ENCODE results near the gene LETM1. TPM values are rescaled to one million over a fixed set of nuclear protein-coding genes. Genes with fewer than 3 reads are reported as not detected.

Gene LETM1
- total and polyA plus RNA-seq, 2 of the 13 experiments (the other 11 are each of a cell fraction or from before 2014, with no cell fraction given), result 9.7 to 41.6 TPM

- TF ChIP-seq ZNF281 (CRISPR knock-in tag; IDR thresholded peaks at IDR 0.05; ENCODE audit: borderline replicate concordance) (peak; percentile 8; the same call in 1 of the 2 replicates), ZNF652 (CRISPR knock-in tag; IDR thresholded peaks at IDR 0.05; ENCODE audit: borderline replicate concordance, low read depth) (no peak), ZNF773 (CRISPR knock-in tag; IDR thresholded peaks at IDR 0.05; ENCODE audit: borderline replicate concordance) (no peak), ZNF552 (CRISPR knock-in tag; IDR thresholded peaks at IDR 0.05; ENCODE audit: borderline replicate concordance) (no peak), BHLHE40 (IDR thresholded peaks at IDR 0.05; ENCODE audit: low read length) (peak; percentile 65; the same call in 1 of the 2 replicates), ZNF891 (CRISPR knock-in tag; IDR thresholded peaks at IDR 0.05) (no peak), GATA4 (IDR thresholded peaks at IDR 0.05; ENCODE audit: borderline replicate concordance, low read depth) (no peak), NR2F1 (CRISPR knock-in tag; IDR thresholded peaks at IDR 0.05) (no peak), ZNF280B (CRISPR knock-in tag; IDR thresholded peaks at IDR 0.05; ENCODE audit: borderline replicate concordance) (no peak; the same call in 1 of the 2 replicates), ZNF232 (CRISPR knock-in tag; IDR thresholded peaks at IDR 0.05; ENCODE audit: borderline replicate concordance) (no peak), PHF20 (CRISPR knock-in tag; IDR thresholded peaks at IDR 0.05) (no peak), SAP130 (CRISPR knock-in tag; IDR thresholded peaks at IDR 0.05; ENCODE audit: low read depth) (peak; percentile 68), ZNF451 (CRISPR knock-in tag; IDR thresholded peaks at IDR 0.05) (no peak), ZNF484 (CRISPR knock-in tag; IDR thresholded peaks at IDR 0.05; ENCODE audit: borderline replicate concordance, low read depth) (no peak), ZSCAN20 (CRISPR knock-in tag; IDR thresholded peaks at IDR 0.05; ENCODE audit: borderline replicate concordance) (no peak), MZF1 (CRISPR knock-in tag; IDR thresholded peaks at IDR 0.05; ENCODE audit: borderline replicate concordance) (no peak), IRF2 (CRISPR knock-in tag; IDR thresholded peaks at IDR 0.05) (0 out of 2 replicates have a peak, but pooled peaks have one; percentile 35), ZMYM4 (CRISPR knock-in tag; IDR thresholded peaks at IDR 0.05) (0 out of 2 replicates have a peak, but pooled peaks have one; percentile 22), ZNF619 (CRISPR knock-in tag; IDR thresholded peaks at IDR 0.05) (0 out of 2 replicates have a peak, but pooled peaks have one; percentile 66), SMARCE1 (IDR thresholded peaks at IDR 0.05; ENCODE audit: borderline replicate concordance) (no peak), BCL3 (CRISPR knock-in tag; IDR thresholded peaks at IDR 0.05) (peak; percentile 70), SP2 (CRISPR knock-in tag; IDR thresholded peaks at IDR 0.05) (no peak; the same call in 1 of the 2 replicates), ATF2 (CRISPR knock-in tag; IDR thresholded peaks at IDR 0.05) (peak; percentile 50; the same call in 1 of the 2 replicates)
Measured at GRCh38 chr4:1809754-1810502, 46.0 kb downstream of the LETM1 start (continued).
